Suprapubic skin (tissue), 4 donors: ENCODE data around the gene MLLT10. TPM values are rescaled to one million over a fixed set of nuclear protein-coding genes. Genes with fewer than 3 reads are reported as not detected.

ENCODE experiments used
- DNase-seq, 2 donors: peaks; one replicate each; pipeline ENCODE4 v3.0.0-alpha.2; 2019; ENCODE audit warnings: low spot score in 2 of 2
- H3K27ac ChIP-seq: fragments of 200-600 bp; sonication (generic); one replicate; pipeline ENCODE4 v1.5.1; 2019
- H3K27me3 ChIP-seq: fragments of 200-600 bp; sonication (generic); one replicate; pipeline ENCODE4 v1.5.1; 2019
- H3K36me3 ChIP-seq: fragments of 200-600 bp; sonication (generic); one replicate; pipeline ENCODE4 v1.5.1; 2019
- H3K4me1 ChIP-seq: fragments of 200-600 bp; sonication (generic); one replicate; pipeline ENCODE4 v1.5.1; 2019
- H3K4me3 ChIP-seq: fragments of 200-600 bp; sonication (generic); one replicate; pipeline ENCODE4 v1.5.1; 2019; ENCODE audit warnings: mild to moderate bottlenecking
- H3K9me3 ChIP-seq: fragments of 200-600 bp; sonication (generic); one replicate; pipeline ENCODE4 v1.5.1; 2019
- CTCF ChIP-seq, 2 donors: fragments of 200-600 bp in 1 of 2; fragments of 450-650 bp in 1 of 2; sonication (generic) in 1 of 2; IDR thresholded peaks; one replicate each; pipeline ENCODE4 v1.5.1; 2016 to 2019; ENCODE audit warnings: antibody characterized with exemption in 2 of 2, mild to moderate bottlenecking in 1 of 2, moderate library complexity in 1 of 2
- EP300 ChIP-seq: sonication (generic); formaldehyde crosslinking; IDR thresholded peaks from one replicate; pipeline ENCODE4 v1.6.1; 2017; ENCODE audit warnings: antibody characterized with exemption
- POLR2A ChIP-seq, 2 donors: fragments of 450-650 bp; IDR thresholded peaks; one replicate each; pipeline ENCODE4 v1.6.1; 2017; ENCODE audit warnings: antibody characterized with exemption in 2 of 2, mild to moderate bottlenecking in 2 of 2, moderate library complexity in 2 of 2
- POLR2AphosphoS5 ChIP-seq, 3 donors: sonication (generic); formaldehyde crosslinking; IDR thresholded peaks; one replicate each; pipeline ENCODE4 v1.6.1; 2017; ENCODE audit warnings: antibody characterized with exemption in 3 of 3
- WGBS: methylation state at CpG from one replicate; pipeline ENCODE4 v1.1.5; 2018; 5-methylcytosine and 5-hydroxymethylcytosine counted together
- total RNA-seq, 4 donors: library from RNA; depleted of rRNA; stranded (reverse); fragments of >200 nt; gene quantifications; one replicate each; pipeline ENCODE4 v1.1.0, GENCODE V29; 2016

The MLLT10 gene
- 10 to 100 TPM; 58.0 to 97.8 (median 64.4) TPM for total RNA-seq

GRCh38 chr10:21533467-21534279, at the start of gene MLLT10:
MLLT10 (plus strand) TSS chr10:21534232; CDS start chr10:21534645, 413 bp downstream.
- Histone ChIP-seq H3K9me3 (no peaks in the 10 kb centered on the region), H3K4me1 (peaks cover 38% of the 10 kb centered on the region), H3K36me3 (peaks cover 7% of the 10 kb centered on the region), H3K4me3 (peak within 1 kb of the TSS; percentile 96), H3K27ac (peak within 1 kb of the TSS; percentile 99), H3K27me3 (no peaks in the 10 kb centered on the region)
- WGBS = 0% methylated on average over 18 of the region's 74 CpGs
- TF ChIP-seq POLR2AphosphoS5 (IDR thresholded peaks at IDR 0.05) (peak in 2 of 3 donors; percentile 26 to 38), POLR2A (IDR thresholded peaks at IDR 0.05) (peak; percentile 32 to 66), EP300 (no peak), CTCF (IDR thresholded peaks at IDR 0.05) (peak; percentile 33 to 42)
- DNase-seq = peak; percentile 93 to 95

- Histone ChIP-seq H3K27me3 (no peaks in the 10 kb centered on the region), H3K27ac (no peak overlapping the region), H3K9me3 (no peaks in the 10 kb centered on the region), H3K4me1 (peaks cover 4% of the 10 kb centered on the region), H3K4me3 (no peak overlapping the region), H3K36me3 (no peaks in the 10 kb centered on the region)
- over 99% methylated on average over 10 of the region's 10 CpGs for WGBS
- TF ChIP-seq EP300 (no peak), POLR2A (IDR thresholded peaks at IDR 0.05) (no peak), CTCF (IDR thresholded peaks at IDR 0.05) (no peak), POLR2AphosphoS5 (IDR thresholded peaks at IDR 0.05) (no peak)
- no peak for DNase-seq
These were observed 46.4 kb upstream of the MLLT10 start for GRCh38 chr10:21487416-21488180.

- WGBS = 48% methylated on average over 6 of the region's 6 CpGs
- TF ChIP-seq EP300 (no peak), CTCF (IDR thresholded peaks at IDR 0.05) (no peak), POLR2AphosphoS5 (IDR thresholded peaks at IDR 0.05) (no peak), POLR2A (IDR thresholded peaks at IDR 0.05) (no peak)
- Histone ChIP-seq H3K36me3 (no peaks in the 10 kb centered on the region), H3K9me3 (no peaks in the 10 kb centered on the region), H3K4me1 (peaks cover 4% of the 10 kb centered on the region), H3K4me3 (no peak overlapping the region), H3K27me3 (no peaks in the 10 kb centered on the region), H3K27ac (no peak overlapping the region)
- no peak for DNase-seq
These were observed 45.6 kb upstream of the MLLT10 start for GRCh38 chr10:21488246-21488956.

GRCh38 chr10:21488957-21489446, 45.0 kb upstream of the MLLT10 start:
- H3K4me3 ChIP-seq = no peak overlapping the region
- H3K9me3 ChIP-seq = no peaks in the 10 kb centered on the region
- no peak for DNase-seq
- H3K36me3 ChIP-seq = no peaks in the 10 kb centered on the region
- no peak for TF ChIP-seq POLR2AphosphoS5 (IDR thresholded peaks at IDR 0.05)
- no peak for TF ChIP-seq CTCF (IDR thresholded peaks at IDR 0.05)
- TF ChIP-seq POLR2A (IDR thresholded peaks at IDR 0.05) = no peak
- TF ChIP-seq EP300 = no peak
- no peak overlapping the region for H3K27ac ChIP-seq
- H3K27me3 ChIP-seq = no peaks in the 10 kb centered on the region
- 74% methylated on average over 5 of the region's 5 CpGs for WGBS
- peaks cover 9% of the 10 kb centered on the region for H3K4me1 ChIP-seq
